Stimulated activated CD4-positive, alpha-beta T cell treated with anti-CD3 and anti-CD28 coated beads, Interleukin-1b, Interleukin-23, amount 100 ng/mL, for 1 hour (primary cell): Measurements from ENCODE around the gene PHKG2.

ENCODE experiments used
- DNase-seq, 2 donors: peaks; one replicate each; pipeline ENCODE4 v3.0.0-alpha.2; 2020; ENCODE audit warnings: low read depth in 2 of 2

The PHKG2 gene

GRCh38 chr16:30728899-30729672 is 19.1 kb upstream of the PHKG2 start:
- no peak for DNase-seq

- DNase-seq, result no peak
These were observed 16.8 kb upstream of the PHKG2 start for GRCh38 chr16:30731411-30731810.

- DNase-seq, result no peak
These were observed 11.0 kb upstream of the PHKG2 start for GRCh38 chr16:30736995-30737793.

- no peak for DNase-seq
These were observed 10.2 kb upstream of the PHKG2 start for GRCh38 chr16:30737794-30738648.

GRCh38 chr16:30738984-30739951 is 9.0 kb upstream of the PHKG2 start:
- DNase-seq, result no peak

GRCh38 chr16:30740364-30741251 is 7.6 kb upstream of the PHKG2 start:
- DNase-seq, result no peak

- no peak for DNase-seq
These were observed 6.7 kb upstream of the PHKG2 start for GRCh38 chr16:30741461-30741914.

GRCh38 chr16:30743716-30744115 is 4.5 kb upstream of the PHKG2 start:
- DNase-seq, result no peak

- DNase-seq, result no peak
These were observed 4.0 kb upstream of the PHKG2 start for GRCh38 chr16:30744183-30744582.

GRCh38 chr16:30745082-30745481 is 3.1 kb upstream of the PHKG2 start:
- DNase-seq, result no peak

GRCh38 chr16:30746638-30747175 is 1.5 kb upstream of the PHKG2 start:
- DNase-seq, result no peak

- no peak for DNase-seq
These were observed 894 bp upstream of the PHKG2 start for GRCh38 chr16:30747331-30747730.

- no peak for DNase-seq
These were observed 615 bp downstream of the PHKG2 start for GRCh38 chr16:30748634-30749445.

- no peak for DNase-seq
These were observed 2.0 kb downstream of the PHKG2 start for GRCh38 chr16:30750201-30750600.

GRCh38 chr16:30750876-30751465 is 2.7 kb downstream of the PHKG2 start:
- no peak for DNase-seq

- DNase-seq, result no peak
These were observed 5.4 kb downstream of the PHKG2 start for GRCh38 chr16:30753596-30753995.

- no peak for DNase-seq
These were observed 7.9 kb downstream of the PHKG2 start for GRCh38 chr16:30755955-30756780.

GRCh38 chr16:30756781-30757100 is 8.5 kb downstream of the PHKG2 start:
- DNase-seq, result no peak
